GM12878 (cell line): Measurements from ENCODE around the gene FAM53B. TPM values are rescaled to one million over a fixed set of nuclear protein-coding genes. Genes with fewer than 3 reads are reported as not detected.

ENCODE experiments used
- ATAC-seq: fragments of 200-7000 bp; cut with Tn5 transposase; 3 replicates; pipeline ENCODE4 v1.9.1; 2020; ENCODE audit warnings: mild to moderate bottlenecking, moderate library complexity
- BruUV-seq: library from RNA; stranded (reverse); fragments of 400-500 nt; replicated peaks from 2 replicates; lab custom pipeline; 2021; lab: Mats Ljungman, UMichigan
- CTCF ChIA-PET: fragments of 300-600 bp; sonication (Branson Sonifier 250); formaldehyde crosslinking; extraction: SDS; loops from one replicate; lab custom pipeline; 2021; ENCODE audit warnings: inconsistent platforms; lab: Yijun Ruan, JAX
- POLR2A ChIA-PET: fragments of 350-600 bp; formaldehyde crosslinking; extraction: SDS; loops from one replicate; lab custom pipeline; 2021; ENCODE audit warnings: inconsistent platforms; lab: Charles Lee
- RAD21 ChIA-PET: fragments of 300-600 bp; sonication (Branson Sonifier 250); formaldehyde crosslinking; loops from one replicate; lab custom pipeline; 2023; ENCODE audit warnings: antibody characterized with exemption; ENCODE audit not compliant: unreplicated experiment; lab: Charles Lee
- SMC1A ChIA-PET: fragments of 300-600 bp; sonication (Branson Sonifier 250); formaldehyde crosslinking; loops from one replicate; lab custom pipeline; 2023; ENCODE audit not compliant: unreplicated experiment, uncharacterized antibody; lab: Charles Lee
- DNase-seq: peaks from one replicate; pipeline ENCODE4 v3.0.0-alpha.2; 2011; ENCODE audit warnings: low read depth, low spot score
- FAIRE-seq: peaks from 3 replicates; lab custom pipeline; 2011; peaks lifted over from hg19 to GRCh38; lab: Jason Lieb, UNC
- H2AFZ ChIP-seq: 2 replicates; pipeline ENCODE4 v1.6.0; 2011; ENCODE audit warnings: low read depth, low read length, control low read depth; ENCODE audit not compliant: control insufficient read depth
- H3K27ac ChIP-seq: 2 replicates; pipeline ENCODE4 v1.5.1; 2011; ENCODE audit warnings: control low read depth; ENCODE audit not compliant: control insufficient read depth, insufficient read depth
- H3K27me3 ChIP-seq, 2 experiments: replicated peaks in 1 of 2; 2 replicates each; pipeline versions ENCODE4 v1.6.0 to v1.6.1; 2011; ENCODE audit warnings: low read length in 1 of 2; ENCODE audit not compliant: control insufficient read depth in 2 of 2, insufficient read depth in 2 of 2
- H3K36me3 ChIP-seq, 2 experiments: 2 replicates each; pipeline ENCODE4 v1.5.1; 2011; ENCODE audit warnings: low read length in 1 of 2; ENCODE audit not compliant: control insufficient read depth in 2 of 2, insufficient read depth in 2 of 2
- H3K4me1 ChIP-seq: 2 replicates; pipeline ENCODE4 v1.6.1; 2011; ENCODE audit warnings: mild to moderate bottlenecking, low read length, moderate library complexity, mixed read lengths; ENCODE audit not compliant: control insufficient read depth, insufficient read depth
- H3K4me2 ChIP-seq: 2 replicates; pipeline ENCODE4 v1.6.0; 2011; ENCODE audit warnings: control low read depth; ENCODE audit not compliant: control insufficient read depth, insufficient read depth
- H3K4me3 ChIP-seq: fragments of 200-600 bp; sonication (generic); 2 replicates; pipeline ENCODE4 v1.5.1; 2016
- H3K79me2 ChIP-seq: 2 replicates; pipeline ENCODE4 v1.6.0; 2011; ENCODE audit warnings: low read length; ENCODE audit not compliant: control insufficient read depth, insufficient read depth
- H3K9ac ChIP-seq: 2 replicates; pipeline ENCODE4 v1.8.0; 2011; ENCODE audit warnings: low read length, control low read depth, mixed read lengths; ENCODE audit not compliant: control insufficient read depth, insufficient read depth
- H3K9me3 ChIP-seq: replicated peaks from 3 replicates; pipeline ENCODE4 v1.5.1; 2011; ENCODE audit warnings: mild to moderate bottlenecking, low read length; ENCODE audit not compliant: control insufficient read depth, insufficient read depth
- H4K20me1 ChIP-seq: 2 replicates; pipeline ENCODE4 v1.6.0; 2011; ENCODE audit not compliant: control insufficient read depth, insufficient read depth
- ATF2 ChIP-seq: IDR thresholded peaks from 2 replicates; pipeline ENCODE4 v1.6.1; 2012; ENCODE audit warnings: low read length, inconsistent platforms
- BACH1 ChIP-seq: fragments of 450-650 bp; IDR thresholded peaks from 2 replicates; pipeline ENCODE4 v1.6.1; 2017; ENCODE audit warnings: mild to moderate bottlenecking, borderline replicate concordance
- BCL11A ChIP-seq: IDR thresholded peaks from 2 replicates; pipeline ENCODE4 v1.6.1; 2011; ENCODE audit warnings: low read depth, low read length
- CREB1 ChIP-seq: IDR thresholded peaks from 2 replicates; pipeline ENCODE4 v1.6.1; 2012; ENCODE audit warnings: low read depth, mild to moderate bottlenecking, inconsistent platforms
- EGR1 ChIP-seq, 2 experiments: IDR thresholded peaks; 1 replicate in 1 of 2; 2 replicates in 1 of 2; pipeline ENCODE4 v1.6.1; 2011 to 2012; ENCODE audit warnings: low read depth in 2 of 2, low read length in 2 of 2, borderline replicate concordance in 1 of 2, mild to moderate bottlenecking in 1 of 2, moderate library complexity in 1 of 2
- ELK1 ChIP-seq: IDR thresholded peaks from 2 replicates; pipeline ENCODE4 v1.6.1; 2012; ENCODE audit warnings: low read depth, low read length, improper control_type of control experiment
- KLF5 ChIP-seq: fragments of 450-650 bp; IDR thresholded peaks from 2 replicates; pipeline ENCODE4 v1.6.1; 2014; ENCODE audit warnings: mild to moderate bottlenecking; ENCODE audit not compliant: partially characterized antibody
- MAX ChIP-seq: IDR thresholded peaks from 2 replicates; pipeline ENCODE4 v1.6.1; 2012; ENCODE audit warnings: low read depth, low read length, improper control_type of control experiment
- MLLT1 ChIP-seq: fragments of 450-650 bp; IDR thresholded peaks from 2 replicates; pipeline ENCODE4 v1.6.1; 2016; ENCODE audit warnings: mild to moderate bottlenecking
- MYB ChIP-seq: fragments of 150-350 bp; IDR thresholded peaks from 2 replicates; pipeline ENCODE4 v1.6.1; 2014; ENCODE audit warnings: mild to moderate bottlenecking, low read depth, low read length, borderline replicate concordance
- RAD51 ChIP-seq: fragments of 450-650 bp; IDR thresholded peaks from 2 replicates; pipeline ENCODE4 v1.6.1; 2016; ENCODE audit warnings: moderate library complexity, mild to moderate bottlenecking, inconsistent platforms
- RFX5 ChIP-seq: IDR thresholded peaks from 2 replicates; pipeline ENCODE4 v1.6.1; 2011; ENCODE audit warnings: low read depth, low read length, improper control_type of control experiment
- SMARCA5 ChIP-seq: fragments of 450-650 bp; IDR thresholded peaks from 2 replicates; pipeline ENCODE4 v1.6.1; 2017; ENCODE audit warnings: mild to moderate bottlenecking
- SMC3 ChIP-seq: IDR thresholded peaks from 2 replicates; pipeline ENCODE4 v1.6.1; 2011; ENCODE audit warnings: low read length, improper control_type of control experiment, borderline replicate concordance
- SP1 ChIP-seq: IDR thresholded peaks from one replicate; pipeline ENCODE4 v1.6.1; 2011; ENCODE audit warnings: low read depth, low read length
- ZBTB33 ChIP-seq: fragments of 450-650 bp; IDR thresholded peaks from 2 replicates; pipeline ENCODE4 v1.6.1; 2017; ENCODE audit warnings: mild to moderate bottlenecking
- WGBS: methylation state at CpG from one replicate; pipeline ENCODE4 v1.1.6; 2016; ENCODE audit warnings: low lambda C conversion rate; ENCODE audit not compliant: insufficient replicate concordance, insufficient coverage; ENCODE audit errors: missing lambda C conversion rate; 5-methylcytosine and 5-hydroxymethylcytosine counted together
- in situ Hi-C: fragments of 300-500 bp; cut with MboI; formaldehyde crosslinking; loops from 9 replicates; pipeline ENCODE4 v1.14.3; 2018; ENCODE audit warnings: mixed read lengths
- intact Hi-C: fragments of 100-400 bp; cut with micrococcal nuclease; formaldehyde crosslinking; loops from one replicate; pipeline ENCODE4 v1.14.2; 2022; ENCODE audit not compliant: unreplicated experiment
- polyA plus RNA-seq, 11 experiments: library from polyadenylated mRNA; depleted of rRNA in 4 of 11; unstranded in 6 of 11; stranded (reverse) in 5 of 11; fragments of >200 nt; fragmentation: Nextera tagmentation in 4 of 11; fragmentation: Illumina TruSeq in 1 of 11; extraction: Ambion mirVana in 4 of 11; extraction: Trizol in 1 of 11; gene quantifications; 1 replicate in 1 of 11; 2 replicates in 10 of 11; pipeline versions ENCODE4 v1.2.1 to v1.2.3, GENCODE V29; 2011 to 2016; ENCODE audit warnings: inconsistent platforms in 2 of 11, missing spikeins in 2 of 11, low read depth in 1 of 11
- total RNA-seq, 4 experiments: library from RNA; depleted of rRNA in 3 of 4; stranded (reverse); fragments of >200 nt in 3 of 4; fragmentation: Illumina TruSeq in 1 of 4; extraction: Trizol in 1 of 4; gene quantifications; 2 replicates each; pipeline versions ENCODE4 v1.2.1 to v1.2.3, GENCODE V29; 2013 to 2021

The FAM53B gene
- total and polyA plus RNA-seq, 10 of the 15 experiments (the other 5 are each of a cell fraction or from before 2014, with no cell fraction given) = 0.05 to 26.3 (median 8.1) TPM

- TF ChIP-seq ELK1 (no peak), EGR1 (IDR thresholded peaks at IDR 0.05; ENCODE audit: borderline replicate concordance in 1 of 2, low read depth in 2 of 2, low read length in 2 of 2) (no peak), BACH1 (no peak)
Measured at GRCh38 chr10:124592736-124593430, 151.3 kb downstream of the FAM53B start (continued).

- POLR2A ChIA-PET = no interaction called here
- ATAC-seq = peak; percentile 50
Measured at GRCh38 chr10:124592101-124592500, 152.1 kb downstream of the FAM53B start.

More at GRCh38 chr10:124592101-124592500, 152.1 kb downstream of the FAM53B start:
- DNase-seq (no peak), FAIRE-seq (no peak)
- ChIA-PET CTCF (no interaction called here), SMC1A (interaction anchor here (1.3 kb wide), 1 partner anchor 149 kb away, joined by 4 read pairs; no protein-coding TSS in a partner anchor)
- WGBS = 13% methylated on average over 7 of the region's 7 CpGs
- Histone ChIP-seq H3K79me2 (no peaks in the 10 kb centered on the region), H3K4me2 (no peak overlapping the region), H3K4me3 (no peak overlapping the region), H4K20me1 (no peaks in the 10 kb centered on the region), H3K36me3 (no peaks in the 10 kb centered on the region), H3K27me3 (no peaks in the 10 kb centered on the region; a peak in 1 of 4 replicates), H2AFZ (no peak overlapping the region), H3K9ac (no peak overlapping the region)
- intact Hi-C loops = no loop called here
- no TSS peak for BruUV-seq
- TF ChIP-seq SMARCA5 (no peak), RAD51 (no peak), BCL11A (no peak), ATF2 (no peak), ZBTB33 (no peak), CREB1 (no peak), KLF5 (no peak), MAX (no peak), SP1 (no peak), SMC3 (no peak), RFX5 (no peak), MYB (no peak), MLLT1 (no peak)
- TF ChIP-seq, all 136 proteins: peak for 0
- in situ Hi-C loops = no loop called here
- no peak overlapping the region for H3K27ac ChIP-seq
- H3K9me3 ChIP-seq = no peaks in the 10 kb centered on the region; the same call in 1 of the 3 replicates
- H3K4me1 ChIP-seq = peaks cover 5% of the 10 kb centered on the region
- RAD21 ChIA-PET = no interaction called here
